NCI-H2171 (cell line): ENCODE measurements around the gene RPS8.
A peak's percentile ranks its signal among the peaks of the same experiment; 100 is the strongest.
"Not testable (repeated sequence)": the region's sequence is repeated elsewhere in the genome, so short reads cannot be mapped to it uniquely, and the experiment has no call there.

Experiments used
- DNase-seq: peaks from one replicate; lab custom pipeline; 2025; lab: John Stamatoyannopoulos, UW

Gene RPS8

DNA sequence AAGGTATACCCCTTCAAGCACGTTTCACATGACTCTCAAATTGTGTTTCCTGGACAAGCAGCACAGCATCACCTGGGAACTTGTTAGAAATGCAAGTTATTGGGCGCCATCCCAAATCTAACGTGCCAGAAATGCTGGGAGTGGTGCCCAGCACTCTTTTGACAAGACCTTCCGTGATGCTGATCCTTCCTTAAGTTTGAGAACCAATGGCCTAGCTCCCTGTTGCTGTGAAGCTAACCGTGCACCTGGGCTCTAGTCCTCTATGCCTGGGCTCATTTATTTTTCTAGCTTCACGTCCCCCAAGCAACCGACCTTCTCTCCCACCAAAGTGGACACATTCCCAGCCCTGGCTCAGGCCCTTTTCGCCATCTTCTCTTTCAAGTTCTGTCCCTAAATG is 8.4 kb downstream of the RPS8 start:
- no peak for DNase-seq

DNA sequence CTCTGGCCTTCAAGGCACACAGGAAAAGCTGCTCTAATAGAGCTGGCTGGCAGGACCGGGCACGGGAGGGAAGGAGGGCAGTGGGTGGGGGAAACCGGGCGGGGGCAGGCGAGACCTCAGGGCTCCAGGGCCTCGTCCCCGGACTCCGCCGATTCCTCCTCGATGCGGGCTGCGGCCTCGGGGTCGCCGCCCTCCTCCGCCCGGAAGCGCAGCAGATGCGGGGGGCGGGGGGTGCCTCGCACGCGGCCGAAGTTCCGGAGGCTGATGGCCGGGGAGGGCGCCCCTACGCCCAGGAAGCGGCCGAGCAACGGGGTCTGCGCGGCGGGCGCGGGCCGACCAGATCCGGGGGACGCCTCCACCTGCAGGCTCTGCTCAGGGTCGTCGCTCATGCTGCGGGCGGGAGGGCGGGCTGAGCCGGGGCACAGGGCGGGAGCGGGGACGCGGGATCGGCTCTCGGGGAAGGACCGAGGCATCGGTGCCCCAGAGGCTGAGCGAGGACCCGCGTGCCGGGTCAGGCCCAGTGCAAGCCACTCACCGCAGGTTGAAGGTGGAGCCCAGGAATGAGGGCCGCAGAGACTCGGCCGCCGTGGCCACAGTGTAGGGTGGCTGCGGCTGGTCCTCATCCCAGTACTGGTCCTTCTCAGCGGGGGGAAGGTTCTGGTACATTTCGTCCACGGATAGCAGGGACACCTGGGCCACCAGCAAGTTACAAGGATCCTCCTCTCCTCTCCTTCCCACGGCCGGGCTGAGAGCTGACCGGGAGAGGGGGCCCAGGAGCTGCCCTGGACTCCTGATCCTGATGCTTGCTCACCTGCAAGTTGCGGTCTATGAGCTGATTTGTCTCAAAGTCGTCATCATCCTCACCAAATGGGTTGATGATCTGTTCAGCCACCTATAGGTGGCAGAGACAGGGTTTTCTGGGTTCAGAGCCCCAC is 9.0 kb downstream of the RPS8 start:
- DNase-seq, result no peak

DNA sequence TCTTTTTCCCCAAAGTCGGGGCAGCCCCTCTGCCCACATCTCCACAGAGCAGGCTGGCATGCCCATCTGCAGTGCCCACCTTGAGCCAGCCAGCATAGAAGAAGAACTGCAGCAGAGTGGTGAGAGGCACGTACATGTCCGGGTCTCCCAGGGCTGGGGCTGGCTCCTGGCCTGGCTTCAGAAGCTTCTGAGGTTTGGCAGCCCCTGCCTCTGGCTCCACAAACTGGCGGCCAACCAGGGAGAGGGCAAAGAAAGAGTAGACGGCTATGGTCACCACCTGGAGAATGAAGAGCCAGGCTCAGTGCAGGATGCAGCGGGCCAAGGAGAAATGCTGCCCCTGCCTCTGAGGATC is 9.7 kb downstream of the RPS8 start:
- no peak for DNase-seq

DNA sequence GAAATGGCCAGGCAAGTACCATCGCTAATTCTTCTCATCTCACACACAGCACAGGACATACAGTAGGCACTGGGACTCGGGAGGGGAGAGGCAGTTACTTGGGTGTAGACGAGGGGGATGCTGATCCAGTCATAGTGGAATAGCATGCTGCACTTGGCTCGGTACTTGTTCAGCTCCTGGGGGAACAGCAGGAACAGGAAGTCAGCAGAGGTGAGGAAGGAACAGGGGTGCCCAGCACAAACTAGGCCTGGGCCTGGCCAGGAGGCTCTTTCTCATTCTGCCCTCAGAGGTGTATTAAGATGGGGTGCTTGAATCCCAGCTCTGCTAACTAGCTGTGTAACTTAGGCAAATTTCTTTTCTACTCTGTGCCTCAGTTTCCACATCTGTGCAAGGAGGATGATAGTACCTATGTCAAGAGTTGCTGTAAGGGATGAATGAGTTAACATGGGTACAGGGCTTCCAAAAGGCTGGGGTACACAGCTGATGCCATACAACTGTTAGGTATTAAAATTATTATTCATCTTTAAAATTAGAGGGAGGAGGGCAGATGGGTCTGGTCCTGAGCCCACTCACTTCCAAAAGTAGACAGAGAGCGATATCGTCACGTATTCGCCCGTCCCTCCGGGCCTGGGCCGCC is 10.3 kb downstream of the RPS8 start:
- DNase-seq, result no peak

DNA sequence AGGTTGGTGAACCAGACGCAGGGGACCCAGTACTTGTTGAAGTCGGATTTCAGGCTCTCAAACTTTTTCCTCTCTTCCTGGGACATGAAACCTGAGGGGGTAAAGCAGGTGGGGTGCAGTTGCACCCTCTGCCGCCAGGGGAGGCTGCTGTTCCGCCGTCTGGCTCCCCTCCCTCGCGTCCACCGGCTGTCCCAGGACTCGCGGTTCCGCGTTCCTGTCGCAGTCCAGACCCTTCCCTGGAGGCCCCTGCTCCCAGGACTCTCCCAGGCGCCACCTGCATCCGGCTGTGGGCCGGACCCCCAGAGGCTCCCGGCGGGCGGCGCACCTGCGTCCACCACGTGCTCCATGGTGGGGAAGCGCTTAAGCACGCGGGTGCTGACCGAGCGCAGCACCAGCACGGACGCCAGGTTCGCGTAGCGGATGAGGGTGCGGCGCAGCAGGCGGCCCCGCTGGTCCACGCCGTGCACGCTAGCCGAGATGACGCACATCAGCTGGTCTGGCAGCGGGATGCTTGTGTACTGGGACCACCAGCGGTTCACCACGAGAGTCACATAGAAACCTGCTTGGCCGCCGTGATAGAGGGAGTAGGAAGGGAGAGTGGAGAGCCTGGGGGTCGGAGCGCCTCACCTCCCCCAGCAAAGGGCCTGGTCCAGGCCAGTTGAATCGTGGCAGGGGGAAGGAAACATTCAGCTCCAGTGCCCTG is 10.9 kb downstream of the RPS8 start:
- DNase-seq, result no peak

DNA sequence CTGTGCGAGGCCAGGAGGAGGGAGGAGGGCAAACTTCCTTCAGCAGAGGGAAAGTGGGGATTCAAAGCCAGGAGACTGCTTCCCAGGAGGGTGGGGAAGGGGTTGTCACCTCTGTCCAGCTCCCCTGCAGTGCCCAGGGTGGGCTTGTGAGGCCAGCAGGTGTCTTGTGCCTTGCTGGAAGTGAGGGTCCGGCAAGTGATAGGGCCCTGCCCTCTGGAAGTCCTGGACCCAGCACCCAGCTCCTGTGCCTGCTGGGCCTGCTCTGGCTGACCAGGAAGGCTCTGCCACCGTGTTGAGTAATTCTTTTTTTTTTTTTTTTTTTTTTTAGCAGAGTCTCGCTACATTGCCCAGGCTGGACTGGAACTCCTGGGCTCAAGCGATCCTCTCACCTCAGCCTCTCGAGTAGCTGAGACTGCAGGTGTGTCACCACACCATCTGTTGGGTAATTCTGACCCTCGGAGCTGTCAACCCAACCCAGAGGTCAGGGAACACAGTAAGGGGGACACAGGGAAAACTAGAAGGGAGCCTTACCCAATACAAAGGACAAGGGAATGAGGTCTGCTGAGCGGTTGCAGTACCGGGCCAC is 11.6 kb downstream of the RPS8 start:
- DNase-seq, result no peak

DNA sequence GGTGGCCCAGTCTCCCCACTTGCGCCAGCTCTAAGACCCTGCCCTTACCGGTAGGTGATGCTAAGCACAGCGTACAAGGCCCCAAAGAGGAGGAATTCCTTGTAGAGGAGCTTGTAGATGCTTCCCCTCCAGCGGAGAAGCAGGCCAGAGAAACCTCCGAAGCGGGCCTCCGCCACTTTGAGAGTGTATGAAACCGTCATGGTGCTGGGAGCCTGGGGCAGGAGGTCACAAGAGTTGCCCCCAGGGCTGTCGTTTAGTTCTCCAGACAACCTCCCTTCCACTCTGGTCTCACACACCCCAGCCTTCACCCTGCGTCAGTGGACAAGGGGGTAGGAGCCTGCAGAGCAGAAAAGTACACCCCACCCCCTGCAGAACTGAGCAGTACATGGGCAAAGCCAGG is 12.2 kb downstream of the RPS8 start:
- no peak for DNase-seq

DNA sequence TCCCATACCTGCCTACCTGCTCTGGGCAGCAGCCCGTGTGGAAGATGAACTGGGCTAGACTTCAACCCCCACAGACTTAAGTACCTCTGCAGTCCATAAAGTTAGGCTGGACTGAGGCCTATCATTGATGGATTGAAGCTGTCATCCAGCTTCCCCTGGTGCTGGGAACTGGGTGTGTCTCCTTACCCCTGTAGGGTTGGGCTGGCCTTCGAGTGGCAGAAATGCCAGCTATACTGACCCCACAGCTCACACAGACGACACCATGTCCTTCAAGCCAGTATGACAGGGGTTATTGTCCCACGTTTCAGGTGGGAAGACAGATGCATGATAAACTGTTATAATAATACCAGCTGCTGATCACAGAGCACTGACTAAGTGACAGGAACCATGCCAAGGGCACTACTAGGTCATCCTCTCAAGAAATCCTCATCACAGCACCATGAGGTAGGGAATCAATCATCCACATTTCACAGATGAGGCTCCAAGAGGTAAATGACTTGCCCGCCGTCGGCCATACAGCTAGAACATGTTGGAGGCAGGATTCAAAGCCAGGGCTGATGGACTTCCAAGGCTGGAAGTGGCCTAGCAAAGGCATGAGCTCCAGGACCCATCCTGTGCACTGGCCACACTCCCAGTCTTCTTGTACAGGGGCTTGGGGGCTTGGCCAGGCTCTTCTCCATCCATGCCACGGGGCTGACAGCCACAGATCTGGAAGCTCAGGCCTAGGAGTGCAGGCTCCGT is 12.9 kb downstream of the RPS8 start, which contains the start of gene BEST4:
BEST4 (minus strand) TSS at position 51 of the 741 bp plus-strand sequence. CDS start 465 bp downstream, outside the sequence.
- no peak for DNase-seq

DNA sequence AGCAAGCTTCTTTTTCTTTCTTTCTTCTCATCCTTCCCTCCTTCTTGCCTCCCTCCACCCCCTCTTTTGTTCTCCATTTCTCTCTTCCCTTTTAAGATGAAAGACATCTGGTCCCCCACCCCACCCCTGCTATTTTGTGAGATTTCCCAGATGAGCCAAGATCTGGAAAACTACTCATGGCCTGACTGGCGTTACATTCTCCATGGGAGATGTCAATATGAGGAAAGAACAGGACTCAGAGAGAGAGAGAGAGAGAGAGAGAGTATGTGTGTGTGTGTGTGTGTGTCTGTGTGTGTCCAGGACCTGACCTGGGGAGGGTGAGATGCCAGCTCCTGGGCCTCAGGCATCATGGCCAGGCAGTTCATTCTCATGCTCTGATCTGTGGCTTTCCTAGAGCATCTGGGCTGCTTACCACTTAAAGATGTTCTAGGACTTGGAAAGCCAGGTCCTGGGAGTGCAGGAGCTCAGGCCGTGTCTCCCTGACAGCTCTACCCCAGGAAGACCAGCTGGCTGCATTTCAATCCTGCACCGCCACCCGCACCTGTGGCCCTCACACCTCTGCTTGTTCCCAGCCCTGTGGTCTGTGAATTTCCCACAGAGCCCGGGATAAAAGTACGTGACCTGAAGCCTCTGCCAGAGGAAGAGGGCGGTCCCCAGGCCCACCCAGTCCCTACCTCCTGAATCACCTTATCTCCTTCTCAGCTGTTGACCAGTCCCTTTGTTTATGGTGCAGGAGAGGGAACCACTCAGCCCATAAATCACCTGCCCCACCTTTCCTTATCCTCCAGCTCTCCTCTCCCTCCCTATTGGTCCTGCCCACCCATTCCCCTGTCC is 15.8 kb downstream of the RPS8 start:
- no peak for DNase-seq

DNA sequence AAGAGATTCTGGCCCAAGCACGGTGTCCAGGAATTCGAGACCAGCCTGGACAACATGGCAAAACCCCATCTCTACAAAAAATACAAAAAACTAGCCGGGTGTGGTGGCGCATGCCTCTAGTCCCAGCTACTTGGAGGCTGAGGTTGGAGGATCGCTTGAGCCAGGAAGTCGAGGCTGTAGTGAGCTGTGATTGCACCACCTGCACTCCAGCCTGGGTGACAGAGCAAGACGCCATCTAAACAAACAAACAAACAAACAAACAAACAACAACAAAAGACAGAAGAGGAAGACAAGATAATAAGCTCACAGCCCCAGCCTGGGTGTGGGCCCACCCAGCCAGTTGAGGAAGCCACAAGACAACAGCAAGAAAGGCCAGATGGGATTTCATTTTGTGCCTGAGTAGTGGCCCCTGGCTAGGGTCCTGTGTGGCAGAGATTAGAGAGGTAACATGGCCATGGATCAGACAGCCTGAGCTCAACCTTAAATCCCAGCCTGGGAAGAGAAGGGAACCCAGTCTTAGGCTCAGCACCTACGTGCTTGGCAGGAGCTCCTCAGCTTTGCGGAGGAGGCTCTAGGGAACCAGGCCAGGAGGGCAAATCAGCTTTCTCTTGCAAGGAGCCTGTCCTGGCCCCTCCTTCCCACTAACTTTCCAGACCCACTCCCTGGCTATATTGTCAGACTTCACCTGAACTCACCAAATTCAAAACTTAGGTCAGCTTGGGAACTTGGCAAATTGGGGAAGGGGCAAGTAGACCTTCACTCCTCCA is 17.6 kb downstream of the RPS8 start:
- no peak for DNase-seq

DNA sequence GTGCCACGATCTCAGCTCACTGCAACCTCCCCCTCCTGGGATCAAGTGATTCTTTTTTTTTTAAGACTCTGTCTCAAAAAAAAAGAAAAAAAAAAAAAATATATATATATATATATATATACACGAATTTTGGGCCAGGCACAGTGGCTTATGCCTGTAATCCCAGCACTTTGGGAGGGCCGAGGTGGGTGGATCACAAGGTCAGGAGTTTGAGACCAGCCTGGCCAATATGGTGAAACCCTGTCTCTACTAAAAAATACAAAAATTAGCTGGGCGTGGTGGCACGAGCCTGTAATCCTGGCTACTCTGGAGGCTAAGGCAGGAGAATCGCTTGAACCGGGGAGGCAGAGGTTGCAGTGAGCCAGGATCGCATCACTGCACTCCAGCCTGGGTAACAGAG is 22.5 kb downstream of the RPS8 start:
- DNase-seq, result not testable (repeated sequence)

DNA sequence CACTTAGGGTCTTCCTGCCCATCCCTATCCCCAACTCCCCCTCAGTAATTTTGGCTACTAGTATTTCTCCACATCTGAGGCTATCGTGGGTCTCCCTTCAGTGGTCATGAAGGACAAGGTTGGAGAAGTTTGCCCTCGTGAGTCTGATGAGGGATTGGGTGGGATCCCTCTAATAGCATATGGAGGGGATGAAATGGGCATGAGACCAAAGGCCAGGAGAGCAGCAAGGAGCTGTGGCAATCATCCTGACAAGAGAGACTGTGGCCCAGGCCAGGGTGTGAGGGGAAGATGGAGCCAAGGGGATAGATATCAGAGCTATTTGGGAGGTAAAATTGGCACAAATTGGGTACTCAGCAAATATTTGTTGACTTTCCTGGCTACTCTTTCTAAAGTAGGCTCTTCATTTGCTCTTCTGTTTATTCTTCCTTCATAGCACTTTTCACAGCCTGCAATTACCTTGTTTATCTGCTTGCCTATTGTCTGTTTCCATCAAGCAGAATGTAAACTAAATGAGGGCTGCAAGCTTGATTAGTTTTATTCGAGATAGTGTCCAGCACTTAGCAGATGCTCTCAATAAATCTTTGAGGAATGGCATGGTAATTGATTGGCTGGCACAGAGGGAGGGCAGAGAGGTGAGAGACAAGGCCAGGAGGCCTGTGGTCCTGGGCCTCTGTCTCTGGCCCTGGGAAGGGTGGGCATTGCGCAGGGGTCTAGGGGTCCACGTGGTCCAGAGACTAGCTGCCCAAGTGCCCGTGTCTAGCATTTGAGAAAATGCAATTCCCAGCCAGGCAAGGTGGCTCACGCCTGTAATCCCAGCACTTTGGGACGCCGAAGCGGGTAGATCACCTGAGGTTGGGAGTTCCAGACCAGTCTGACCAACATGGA is 23.4 kb downstream of the RPS8 start:
- DNase-seq, result no peak

DNA sequence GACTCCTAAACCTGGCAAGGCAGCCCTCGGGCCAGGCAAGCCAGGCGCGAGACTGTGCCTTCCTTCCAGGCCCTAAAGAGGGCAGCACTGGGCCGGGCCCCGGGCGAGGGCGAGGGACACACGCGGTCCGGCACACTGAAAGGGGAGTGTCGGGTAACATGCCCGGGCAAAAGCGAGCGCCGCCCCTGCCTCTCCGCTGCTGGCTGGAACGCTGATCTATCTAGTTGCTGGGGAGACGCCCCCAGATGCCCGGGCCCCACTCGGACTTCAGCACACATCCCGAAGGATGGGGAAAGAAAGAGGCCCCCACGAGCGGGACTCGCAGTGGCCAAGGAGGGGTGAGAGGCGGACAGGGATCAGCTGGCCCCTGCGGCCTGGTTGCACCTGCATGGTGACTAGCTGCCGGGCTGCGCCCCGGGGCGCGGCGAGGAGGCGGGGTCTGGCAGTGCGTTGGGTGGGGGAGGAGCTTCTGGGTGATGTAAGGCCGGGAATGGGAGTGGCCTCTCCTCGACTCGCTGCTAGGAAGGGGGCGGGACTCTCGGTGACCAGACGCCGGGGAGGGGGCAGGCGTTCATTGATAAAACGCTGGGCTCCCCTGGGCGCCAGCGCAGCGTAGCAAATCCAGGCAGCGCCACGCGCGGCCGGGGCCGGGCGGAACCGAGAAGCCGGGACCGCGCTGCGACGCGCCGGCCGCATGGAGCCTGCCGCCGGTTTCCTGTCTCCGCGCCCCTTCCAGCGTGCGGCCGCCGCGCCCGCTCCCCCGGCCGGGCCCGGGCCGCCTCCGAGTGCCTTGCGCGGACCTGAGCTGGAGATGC is 24.6 kb downstream of the RPS8 start, which contains the start of gene PLK3:
PLK3 (plus strand) TSS at position 608 of the 815 bp plus-strand sequence; CDS start at position 695, 87 bp downstream.
- peak; percentile 98 for DNase-seq

DNA sequence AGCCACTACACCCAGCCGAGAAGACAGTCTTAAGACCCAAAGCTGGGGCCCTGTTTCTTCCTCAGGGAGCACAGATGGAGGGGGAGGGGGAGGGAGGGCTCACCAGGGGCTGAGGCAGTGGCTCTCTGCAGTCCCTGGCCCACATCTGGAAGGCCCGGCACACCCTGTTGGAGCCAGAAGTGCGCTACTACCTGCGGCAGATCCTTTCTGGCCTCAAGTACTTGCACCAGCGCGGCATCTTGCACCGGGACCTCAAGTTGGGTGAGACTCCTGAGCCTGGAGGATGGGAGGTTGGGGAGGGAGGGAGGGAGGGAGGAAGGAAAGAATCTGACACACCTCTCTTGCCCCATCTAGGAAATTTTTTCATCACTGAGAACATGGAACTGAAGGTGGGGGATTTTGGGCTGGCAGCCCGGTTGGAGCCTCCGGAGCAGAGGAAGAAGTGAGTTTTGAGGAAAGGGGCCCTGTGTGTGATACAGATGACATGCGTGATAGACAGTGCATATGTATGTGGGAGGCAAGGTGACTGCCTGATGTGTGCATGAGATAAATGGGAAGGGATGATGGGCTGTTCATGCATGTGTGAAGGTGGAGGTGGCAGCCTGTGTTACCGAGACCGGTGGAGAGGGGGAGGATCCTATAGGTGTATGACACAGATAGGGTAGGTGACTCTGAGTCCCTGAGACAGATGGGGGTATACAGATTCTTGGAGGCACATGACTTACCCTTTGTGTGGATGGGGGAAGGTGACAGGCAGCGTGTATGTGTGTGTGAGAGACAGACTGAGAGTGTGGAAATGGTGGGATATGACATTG is 26.4 kb downstream of the RPS8 start:
- DNase-seq, result peak; percentile 66

DNA sequence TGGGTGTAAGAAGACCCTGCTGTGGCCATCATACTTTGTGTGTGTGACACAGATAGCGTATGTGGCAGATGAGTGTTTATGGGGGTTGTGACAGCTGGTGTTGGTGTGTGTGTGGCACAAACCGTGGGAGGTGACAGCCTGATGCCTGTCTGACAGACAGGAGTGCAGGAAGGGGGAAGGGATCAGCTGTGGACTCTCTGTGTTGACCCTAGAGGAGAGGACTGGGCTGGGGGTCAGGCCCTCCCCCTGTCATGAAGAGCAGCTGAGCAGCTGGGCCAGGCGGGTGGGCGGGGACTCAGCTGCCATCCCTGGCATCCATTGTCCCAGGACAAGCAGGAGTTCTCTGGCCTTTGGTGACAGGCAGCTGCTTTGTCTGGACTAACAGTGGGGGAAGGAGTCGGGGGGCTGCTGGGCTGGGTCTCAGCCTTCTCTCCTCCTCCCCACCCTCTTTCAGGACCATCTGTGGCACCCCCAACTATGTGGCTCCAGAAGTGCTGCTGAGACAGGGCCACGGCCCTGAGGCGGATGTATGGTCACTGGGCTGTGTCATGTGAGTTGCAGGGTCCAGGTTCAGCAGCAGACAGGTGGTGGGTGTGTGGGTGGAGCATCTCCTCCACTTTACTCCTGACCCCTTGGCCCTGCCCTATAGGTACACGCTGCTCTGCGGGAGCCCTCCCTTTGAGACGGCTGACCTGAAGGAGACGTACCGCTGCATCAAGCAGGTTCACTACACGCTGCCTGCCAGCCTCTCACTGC is 27.1 kb downstream of the RPS8 start:
- peak; percentile 47 for DNase-seq

DNA sequence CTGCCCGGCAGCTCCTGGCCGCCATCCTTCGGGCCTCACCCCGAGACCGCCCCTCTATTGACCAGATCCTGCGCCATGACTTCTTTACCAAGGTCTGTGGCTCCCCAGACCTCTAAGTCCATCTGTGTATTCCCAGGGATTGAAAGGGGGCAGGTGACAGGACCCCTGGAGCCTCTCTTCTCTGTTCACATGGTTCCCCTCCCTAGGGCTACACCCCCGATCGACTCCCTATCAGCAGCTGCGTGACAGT is 27.6 kb downstream of the RPS8 start:
- no peak for DNase-seq
